ENCODE results near the gene THADA. TPM values are rescaled to one million over a fixed set of nuclear protein-coding genes. Genes with fewer than 3 reads are reported as not detected.
A peak's percentile ranks its signal among the peaks of the same experiment; 100 is the strongest.
"Not testable (repeated sequence)": the region's sequence is repeated elsewhere in the genome, so short reads cannot be mapped to it uniquely, and the experiment has no call there.

Gene THADA
- total and polyA plus RNA-seq, 12 donors, result 7.5 to 18.0 (median 15.2) TPM

GRCh38 chr2:43288417-43289305 is 307.2 kb downstream of the THADA start:
- H3K9me3 ChIP-seq, result peaks cover 0 to 17% (median 7%) of the 10 kb centered on the region in 11 donors
- H3K4me3 ChIP-seq, result no peak overlapping the region
- intact Hi-C loops (cut with DNase I), result no loop called here
- TF ChIP-seq CTCF (IDR thresholded peaks at IDR 0.05), result no peak
- 88 to 91% methylated on average over 4 of the region's 4 CpGs for WGBS, 2 donors
- H3K27ac ChIP-seq, result peak overlapping the region in 1 of 10 donors; percentile 2
- peaks cover 0 to 91% (median 27%) of the 10 kb centered on the region in 9 donors for H3K36me3 ChIP-seq
- peaks cover 0 to 22% (median 0%) of the 10 kb centered on the region in 9 donors for H3K4me1 ChIP-seq
- no peak for ATAC-seq
- H3K27me3 ChIP-seq, result no peaks in the 10 kb centered on the region
- DNase-seq, result no peak

GRCh38 chr2:43285987-43286386 is 309.9 kb downstream of the THADA start:
- H3K27ac ChIP-seq, result no peak overlapping the region
- WGBS, 2 donors, result 68 to 76% methylated on average over 2 of the region's 2 CpGs
- no peak overlapping the region for H3K4me3 ChIP-seq
- H3K27me3 ChIP-seq, result no peaks in the 10 kb centered on the region
- DNase-seq (no peak), ATAC-seq (no peak)
- TF ChIP-seq CTCF (IDR thresholded peaks at IDR 0.05), result no peak
- peaks cover 0 to 17% (median 7%) of the 10 kb centered on the region in 11 donors for H3K9me3 ChIP-seq
- intact Hi-C loops (cut with DNase I), result no loop called here
- H3K4me1 ChIP-seq, result peaks cover 0 to 10% (median 0%) of the 10 kb centered on the region in 9 donors
- peaks cover 0 to 100% (median 34%) of the 10 kb centered on the region in 9 donors for H3K36me3 ChIP-seq

GRCh38 chr2:43284967-43285366 is 310.9 kb downstream of the THADA start:
- 97 to 100% methylated on average over 1 of the region's 1 CpG for WGBS, 2 donors
- intact Hi-C loops (cut with DNase I), result no loop called here

GRCh38 chr2:43284347-43284746 is 311.5 kb downstream of the THADA start:
- WGBS, 2 donors, result 98 to 99% methylated on average over 6 of the region's 6 CpGs
- intact Hi-C loops (cut with DNase I), result not testable (repeated sequence)

More at GRCh38 chr2:43284967-43285366, 310.9 kb downstream of the THADA start:
- Histone ChIP-seq H3K27ac (no peak overlapping the region), H3K4me3 (no peak overlapping the region), H3K36me3 (peaks cover 0 to 100% (median 34%) of the 10 kb centered on the region in 9 donors), H3K4me1 (peaks cover 0 to 10% (median 0%) of the 10 kb centered on the region in 9 donors), H3K9me3 (peaks cover 0 to 17% (median 7%) of the 10 kb centered on the region in 11 donors), H3K27me3 (no peaks in the 10 kb centered on the region)
- no peak for DNase-seq
- TF ChIP-seq CTCF (IDR thresholded peaks at IDR 0.05), result no peak
- ATAC-seq, result no peak

More at GRCh38 chr2:43284347-43284746, 311.5 kb downstream of the THADA start:
- DNase-seq, H3K27ac ChIP-seq, H3K4me3 ChIP-seq, H3K4me1 ChIP-seq, ATAC-seq, H3K27me3 ChIP-seq: not testable (repeated sequence)
- peaks cover 0 to 100% (median 34%) of the 10 kb centered on the region in 9 donors for H3K36me3 ChIP-seq
- H3K9me3 ChIP-seq, result peaks cover 0 to 17% (median 7%) of the 10 kb centered on the region in 11 donors

Data from heart right ventricle (tissue), 16 donors.